Activated naive CD4-positive, alpha-beta T cell treated with anti-CD3 and anti-CD28 coated beads, Interleukin-2, amount 50 U/mL, for 16 hours (primary cell): ENCODE results near the gene ZBTB42.
"Not testable (repeated sequence)": the region's sequence is repeated elsewhere in the genome, so short reads cannot be mapped to it uniquely, and the experiment has no call there.

Experiments used
- DNase-seq: peaks from one replicate; pipeline ENCODE4 v3.0.0-alpha.2; 2020

Gene ZBTB42

DNA sequence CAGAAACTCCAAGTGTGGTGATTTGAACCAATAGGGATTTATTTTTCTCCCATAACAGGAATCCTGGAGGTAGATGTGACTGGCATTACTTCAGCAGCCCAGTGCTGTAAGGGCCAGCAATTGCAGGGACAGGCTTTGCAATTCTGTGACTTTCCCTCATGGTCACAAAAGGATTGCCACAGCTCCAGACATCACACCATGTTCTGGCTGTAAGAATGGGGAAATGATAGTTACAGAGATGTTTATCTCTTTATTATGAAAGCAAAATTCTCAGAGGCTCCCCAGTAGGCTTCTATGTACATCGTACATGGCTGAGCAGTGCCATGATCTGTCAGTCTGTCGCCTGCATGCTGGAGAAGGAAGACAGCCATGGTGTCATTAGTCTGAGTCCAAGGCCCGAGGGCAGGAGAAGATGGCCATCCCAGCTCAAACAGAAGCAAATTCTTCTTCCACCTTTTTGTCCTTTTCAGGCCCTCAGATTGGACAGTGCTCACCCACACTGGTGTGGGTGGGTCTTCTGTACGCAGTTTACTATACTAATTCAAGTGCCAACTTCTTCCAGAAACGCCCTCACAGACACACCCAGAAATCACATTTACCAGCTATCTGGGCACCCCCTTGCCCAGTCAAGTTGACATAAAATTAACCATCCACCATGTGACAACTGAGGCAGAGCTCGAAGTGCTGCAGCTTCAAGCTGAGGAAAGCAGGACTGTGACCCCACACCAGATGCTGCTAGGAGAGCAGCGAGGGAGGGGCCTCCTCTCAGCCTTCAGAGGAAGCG, 17.2 kb downstream of the ZBTB42 start:
- no peak for DNase-seq

DNA sequence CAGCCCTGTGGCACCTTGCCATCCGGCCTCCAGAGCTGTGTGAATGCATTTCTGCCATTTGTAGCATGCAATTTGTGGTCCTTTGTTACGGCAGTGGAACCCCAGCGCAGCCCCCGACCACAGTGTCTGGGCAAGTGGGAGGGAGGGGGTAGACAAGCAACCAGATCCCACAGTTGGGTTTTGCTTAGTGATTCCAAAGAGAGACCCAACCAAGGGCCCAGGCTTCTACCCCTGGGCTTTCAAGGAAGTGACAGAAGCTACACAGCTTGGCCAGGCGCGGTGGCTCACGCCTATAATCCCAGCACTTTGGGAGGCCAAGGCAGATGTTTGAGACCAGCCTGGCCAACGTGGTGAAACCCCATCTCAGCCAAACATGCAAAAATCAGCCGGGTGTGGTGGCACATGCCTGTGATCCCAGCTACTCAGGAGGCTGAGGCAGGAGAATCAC, 17.8 kb downstream of the ZBTB42 start:
- no peak for DNase-seq

DNA sequence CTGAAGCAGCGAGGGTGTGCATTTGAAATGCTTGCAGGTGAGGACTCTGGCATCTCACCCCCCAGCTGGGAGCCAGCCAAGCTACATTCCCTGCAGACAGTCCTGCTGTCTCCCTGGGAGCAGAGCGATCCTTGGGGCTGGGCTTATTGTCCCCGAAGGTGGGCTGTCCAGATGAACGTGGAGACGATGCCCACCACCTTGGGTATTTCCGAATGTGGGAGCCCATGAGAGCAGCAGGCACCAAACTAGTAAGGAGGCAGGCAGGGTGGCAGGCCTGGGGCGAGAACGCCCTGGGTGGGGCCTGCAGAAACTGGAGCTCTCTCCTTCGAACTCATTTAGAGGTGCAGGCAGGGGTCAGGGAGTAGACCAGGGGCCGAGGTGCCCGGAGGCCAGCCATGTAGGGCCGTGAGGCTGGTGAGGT, 18.5 kb downstream of the ZBTB42 start:
- DNase-seq, result no peak

DNA sequence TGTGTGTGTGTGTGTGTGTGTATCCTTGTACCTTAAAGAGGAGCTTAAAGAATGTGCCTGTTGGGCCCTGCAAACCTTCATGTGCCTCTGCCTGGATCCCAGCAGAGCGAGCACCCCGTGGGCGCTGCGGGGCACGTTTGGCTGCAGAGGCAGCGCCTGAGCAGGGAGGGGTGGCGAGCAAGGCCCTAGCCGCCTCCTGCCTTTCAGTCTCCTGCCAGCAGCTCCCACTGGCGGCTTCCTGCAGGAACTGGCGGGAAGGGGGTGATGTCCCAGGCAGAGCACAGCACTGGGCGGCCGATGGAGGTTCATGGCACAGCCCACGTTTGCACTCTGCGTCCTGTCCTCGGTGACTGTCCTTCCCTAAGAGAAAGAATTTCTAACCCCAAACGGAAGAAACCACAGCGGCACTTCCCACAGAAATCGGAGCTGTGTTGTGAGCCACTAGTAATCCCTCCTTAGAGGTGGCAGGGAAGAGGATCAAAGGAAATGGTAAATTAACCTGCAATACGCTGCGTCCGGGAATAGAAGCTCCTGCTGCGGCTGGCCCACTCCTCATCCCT, 19.8 kb downstream of the ZBTB42 start:
- no peak for DNase-seq

DNA sequence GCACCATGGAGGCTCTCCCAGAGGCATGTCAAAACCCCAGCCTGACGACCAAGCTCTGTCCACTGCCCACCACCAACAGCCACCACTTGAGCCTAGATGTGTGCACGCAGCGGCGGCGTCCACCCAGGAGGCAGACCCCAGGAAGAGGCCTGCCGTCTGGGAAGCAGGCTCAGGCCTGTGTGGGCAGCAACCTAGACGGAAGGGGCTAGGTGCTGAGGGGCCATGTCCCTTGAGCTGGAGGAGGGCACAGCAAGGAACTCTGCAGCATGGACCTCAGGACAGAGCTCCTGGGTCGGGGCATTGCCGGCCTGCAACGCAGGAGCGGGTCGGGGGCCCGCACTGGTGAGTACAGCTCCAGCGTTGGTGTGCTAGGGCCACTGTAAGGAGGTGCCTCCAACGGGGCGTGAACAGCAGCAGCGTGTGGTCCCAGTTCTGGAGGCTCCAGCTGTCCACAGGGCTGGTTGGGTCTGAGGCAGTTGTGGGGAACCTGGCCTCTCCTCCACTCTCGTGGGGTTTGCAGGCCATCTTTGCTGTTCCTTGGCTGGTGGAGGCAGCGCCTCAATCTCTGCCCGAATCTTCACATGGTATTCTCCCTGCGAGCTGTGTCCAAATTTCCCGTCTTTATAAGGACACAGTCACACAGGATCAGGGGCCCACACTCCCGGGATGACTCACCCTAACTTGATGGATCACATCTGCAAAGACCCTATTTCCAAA, 20.5 kb downstream of the ZBTB42 start:
- DNase-seq, result no peak

DNA sequence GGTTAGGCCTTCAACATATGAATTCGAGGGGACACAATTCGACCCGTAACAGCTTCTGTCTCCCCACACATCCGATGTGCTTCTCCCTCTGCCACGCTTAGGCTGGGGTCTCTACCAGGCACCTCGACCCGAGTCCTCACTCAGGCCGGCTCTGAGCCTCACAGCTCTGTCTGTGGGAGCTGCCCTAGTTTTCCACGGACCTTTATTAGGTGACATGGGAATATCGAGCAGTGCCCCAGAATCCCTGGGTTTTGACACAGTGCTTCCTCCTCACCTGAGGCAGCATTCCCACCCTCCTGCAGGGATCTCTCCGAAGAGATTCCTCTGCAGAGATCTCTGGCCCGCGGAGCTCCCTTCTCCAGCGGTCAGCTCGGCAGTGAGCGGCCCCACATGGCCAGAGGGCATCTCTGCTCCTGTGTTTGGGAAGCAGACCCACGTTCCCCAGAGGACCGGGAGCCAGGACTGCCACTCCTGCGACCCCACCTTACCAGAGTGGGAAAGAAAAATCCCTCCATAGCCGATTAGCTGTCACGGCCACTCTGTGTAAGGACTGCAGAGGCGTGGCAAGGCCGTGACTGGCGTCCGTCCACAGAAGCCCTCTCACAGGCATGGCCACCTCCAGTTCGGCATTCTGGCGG, 21.2 kb downstream of the ZBTB42 start:
- no peak for DNase-seq

DNA sequence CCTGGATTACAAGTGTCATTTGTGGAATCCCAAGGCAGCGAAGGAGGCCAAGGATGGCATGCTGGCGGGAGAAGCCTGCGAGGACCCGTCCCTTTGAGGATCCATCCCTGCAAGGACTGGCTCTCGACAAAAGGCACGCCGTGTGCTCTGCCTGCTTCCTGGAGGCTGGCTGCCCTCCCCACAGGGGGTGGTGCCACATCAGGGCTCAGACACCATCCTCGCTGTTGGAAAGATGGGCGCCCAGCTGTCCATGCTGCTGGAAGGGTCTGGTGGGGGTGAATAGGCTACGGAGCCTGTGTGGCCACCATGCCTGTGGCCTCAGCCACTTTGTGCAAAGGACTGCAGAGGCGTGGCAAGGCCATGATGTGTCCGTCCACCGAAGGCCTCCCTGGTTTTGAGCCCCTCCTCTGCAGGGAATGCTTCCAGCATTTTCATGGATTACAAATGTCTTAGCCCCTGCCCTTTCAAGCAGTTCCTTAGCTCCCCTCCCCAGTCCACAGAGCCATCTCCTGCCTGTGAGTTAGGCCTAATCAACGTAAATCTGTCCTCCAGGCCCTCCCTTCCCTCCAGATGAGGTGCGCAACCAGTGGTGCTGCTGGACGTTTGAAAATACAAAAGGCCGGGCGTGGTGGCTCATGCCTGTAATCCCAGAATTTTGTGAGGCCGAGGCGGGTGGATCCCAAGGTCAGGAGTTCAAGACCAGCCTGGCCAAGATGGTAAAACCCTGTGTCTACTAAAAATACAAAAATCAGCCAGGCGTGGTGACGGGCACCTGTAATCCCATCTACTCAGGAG, 22.1 kb downstream of the ZBTB42 start:
- DNase-seq, result no peak

DNA sequence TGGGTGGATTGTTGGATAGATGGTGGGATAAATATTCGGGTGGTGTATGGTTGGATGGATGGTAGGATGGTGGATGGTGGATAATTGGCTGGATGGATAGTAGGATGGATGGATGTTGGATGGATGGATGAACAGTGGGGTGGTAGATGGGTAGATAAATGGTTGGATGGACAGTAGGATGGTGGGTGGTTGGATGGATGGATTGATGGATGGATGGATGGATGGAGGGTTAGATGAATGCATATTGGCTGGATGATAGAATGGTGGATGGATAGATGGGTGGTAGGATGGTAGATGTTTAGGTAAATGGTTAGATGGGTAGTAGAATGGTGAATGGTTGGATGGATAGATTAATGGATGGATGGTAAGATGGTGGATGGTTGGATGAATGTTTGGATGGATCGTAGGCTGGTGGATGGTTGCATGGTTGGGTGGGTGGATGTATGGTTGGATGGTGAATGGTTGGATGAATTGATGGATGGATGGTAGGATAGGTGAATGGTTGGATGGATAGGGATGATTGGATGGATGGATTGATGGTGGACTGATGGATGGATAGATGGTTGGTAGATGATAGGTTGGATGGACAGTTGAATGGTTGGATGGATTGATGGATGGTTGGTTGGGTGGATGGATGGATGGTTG, 23.6 kb downstream of the ZBTB42 start:
- no peak for DNase-seq

DNA sequence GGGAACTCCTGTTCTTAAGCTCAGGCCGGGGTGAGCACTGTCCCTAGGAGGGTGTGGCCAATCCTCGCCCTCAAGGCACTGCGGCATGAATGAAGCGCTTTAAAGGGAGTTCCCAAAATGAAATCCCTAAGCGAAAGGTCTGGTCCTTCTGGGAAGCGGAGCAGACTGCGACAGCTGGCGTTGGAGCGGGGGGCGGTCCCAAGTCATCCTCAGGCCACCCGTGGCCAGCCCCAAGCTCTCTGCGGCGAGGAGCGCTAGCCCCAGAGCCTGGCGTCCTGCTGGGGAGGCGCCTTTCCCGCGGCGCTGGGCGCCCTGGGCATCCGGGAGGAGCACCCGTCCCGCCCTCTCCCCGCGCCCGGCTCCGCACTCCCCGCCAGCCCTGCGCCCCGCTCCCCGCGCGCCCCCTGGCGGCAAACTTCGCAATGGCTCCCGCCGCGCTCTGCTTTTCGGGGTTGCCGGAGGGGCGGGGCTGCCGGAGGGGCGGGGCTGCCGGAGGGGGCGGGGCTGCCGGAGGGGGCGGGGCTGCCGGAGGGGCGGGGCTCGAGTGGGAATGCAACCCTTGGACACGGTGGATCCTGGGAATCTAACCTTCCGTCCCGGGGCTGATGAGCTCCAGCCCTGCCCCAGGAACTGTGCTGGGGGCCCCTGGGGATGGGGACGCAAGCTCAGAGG, 25.4 kb downstream of the ZBTB42 start:
- DNase-seq, result peak; percentile 94

DNA sequence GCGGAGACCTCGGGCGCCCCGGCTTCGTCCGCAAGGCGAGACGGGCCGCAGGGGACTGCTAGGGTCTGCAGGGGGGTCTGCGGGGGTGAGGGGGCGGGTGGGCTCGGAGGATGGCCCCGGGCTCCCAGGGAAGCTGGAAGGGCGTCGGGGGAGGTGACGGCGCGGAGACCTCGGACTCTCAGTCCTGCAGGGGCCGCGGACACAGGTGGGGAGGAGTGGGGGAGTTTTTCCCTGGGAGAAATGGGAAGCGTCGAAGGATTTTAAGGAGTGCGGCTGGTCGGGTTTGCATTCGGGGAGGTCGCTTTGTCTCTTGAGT, 25.9 kb downstream of the ZBTB42 start:
- DNase-seq, result no peak

DNA sequence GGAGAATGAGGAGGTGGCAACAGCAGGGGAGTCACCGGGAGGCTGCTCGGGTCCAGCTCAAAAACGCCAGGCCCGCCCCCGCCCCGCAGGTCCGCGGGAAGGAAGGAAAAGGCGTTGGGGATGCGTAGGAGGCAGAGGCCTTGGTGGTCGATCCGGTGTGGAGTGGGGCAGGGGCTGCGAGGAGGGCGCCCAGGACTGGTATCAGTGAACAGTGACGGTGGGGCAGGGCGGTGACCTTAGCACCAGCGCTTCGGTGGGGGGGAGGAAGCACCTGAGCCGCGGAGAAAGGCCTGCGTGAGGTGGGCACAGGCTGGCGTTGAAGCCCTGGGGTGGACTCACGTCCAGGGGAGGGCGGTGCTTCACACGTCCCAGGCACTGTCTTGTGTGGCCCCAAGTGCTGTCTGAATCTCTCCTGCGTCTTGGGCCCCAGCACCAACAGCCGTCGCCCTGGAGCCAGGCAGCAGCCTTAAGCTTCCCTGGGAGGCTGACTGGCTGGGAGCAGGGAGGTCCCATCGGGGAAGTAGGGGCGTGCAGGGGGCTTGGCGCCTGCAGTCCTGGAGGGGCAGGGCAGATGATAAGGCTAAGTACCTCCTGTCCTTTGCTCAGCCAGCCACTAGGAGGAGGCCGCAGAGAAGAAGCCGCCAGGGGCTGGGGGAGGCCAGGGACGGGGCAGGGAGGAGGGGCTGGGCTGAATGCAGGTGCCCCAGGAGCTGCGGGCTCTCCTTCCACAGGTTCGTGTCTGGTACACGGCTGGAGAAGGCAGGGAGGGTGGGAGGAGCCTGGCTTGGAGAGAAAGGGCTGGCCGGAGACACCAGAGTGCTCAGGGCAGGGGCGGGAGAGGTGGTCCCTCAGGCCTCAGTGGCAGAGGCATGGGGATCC, 26.5 kb downstream of the ZBTB42 start:
- DNase-seq, result peak; percentile 69

DNA sequence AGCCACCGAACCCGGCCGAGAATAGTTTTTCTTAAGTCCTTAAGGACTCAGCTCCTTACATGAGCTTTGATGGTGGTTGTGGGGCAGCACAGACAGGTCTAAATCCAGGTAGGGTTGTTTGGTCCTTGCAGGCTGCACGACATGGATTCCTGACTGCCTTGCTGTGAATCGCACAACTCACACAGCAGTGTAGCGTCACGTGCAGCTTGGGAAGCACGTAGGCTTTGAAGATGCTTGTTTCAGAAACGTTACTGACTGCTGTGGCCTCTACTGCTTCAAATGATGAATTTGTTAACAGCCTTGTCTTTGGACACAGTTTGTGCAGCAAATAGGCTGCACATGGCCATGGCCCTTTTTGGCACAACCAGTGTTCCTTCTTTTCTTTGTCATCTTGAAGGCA, 29.9 kb downstream of the ZBTB42 start:
- no peak for DNase-seq

DNA sequence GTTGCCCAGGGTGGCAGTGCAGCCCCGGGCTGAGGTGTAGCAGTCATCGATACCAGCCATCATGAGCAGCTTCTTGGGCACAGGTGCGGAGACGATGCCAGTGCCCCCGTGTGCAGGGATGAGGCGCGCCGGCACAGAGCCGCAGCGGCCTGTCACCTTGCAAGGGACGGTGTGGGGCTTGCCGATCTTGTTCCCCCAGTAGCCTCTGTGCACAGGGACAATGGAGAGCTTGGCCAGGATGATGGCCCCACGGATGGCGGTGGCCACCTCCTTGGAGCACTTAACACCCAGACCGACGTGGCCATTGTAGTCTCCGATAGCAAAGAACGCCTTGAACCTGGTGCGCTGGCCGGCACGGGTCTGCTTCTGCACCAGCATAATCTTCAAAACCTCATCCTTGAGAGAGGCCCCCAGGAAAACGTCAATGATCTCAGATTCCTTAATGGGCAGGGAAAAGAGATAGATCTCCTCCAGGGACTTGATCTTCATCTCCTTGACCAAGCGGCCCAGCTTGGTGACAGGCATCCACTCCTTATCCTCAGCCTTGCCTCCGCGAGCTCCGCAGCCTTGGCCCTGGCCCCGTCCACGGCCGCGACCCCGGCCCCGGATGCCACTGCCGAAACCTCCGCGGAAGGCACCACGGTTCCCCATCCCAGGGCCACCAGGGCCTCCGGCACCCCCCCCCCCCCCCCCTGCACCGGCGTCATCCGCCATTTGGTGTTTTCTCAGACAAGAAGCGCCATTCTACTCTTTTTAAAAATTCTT, 35.5 kb downstream of the ZBTB42 start:
- not testable (repeated sequence) for DNase-seq

DNA sequence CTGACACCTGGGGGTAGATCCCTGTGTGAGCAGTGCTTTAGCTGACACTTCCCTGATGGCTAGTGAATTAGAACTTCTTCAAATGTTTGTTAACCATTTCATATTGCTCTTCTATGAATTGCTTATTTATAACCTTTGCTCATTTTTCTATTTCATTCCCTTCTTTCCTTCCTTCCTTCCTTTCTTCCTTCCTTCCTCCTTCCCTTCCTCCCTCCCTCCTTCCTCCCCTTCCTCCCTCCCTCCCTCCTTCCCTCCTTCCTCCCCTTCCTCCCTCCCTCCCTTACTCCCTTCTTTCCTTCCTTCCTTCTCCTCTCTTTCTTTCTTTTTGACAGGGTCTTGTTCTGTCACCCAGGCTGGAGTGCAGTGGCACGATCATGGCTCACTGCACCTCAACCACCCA, 40.8 kb downstream of the ZBTB42 start:
- DNase-seq, result no peak

DNA sequence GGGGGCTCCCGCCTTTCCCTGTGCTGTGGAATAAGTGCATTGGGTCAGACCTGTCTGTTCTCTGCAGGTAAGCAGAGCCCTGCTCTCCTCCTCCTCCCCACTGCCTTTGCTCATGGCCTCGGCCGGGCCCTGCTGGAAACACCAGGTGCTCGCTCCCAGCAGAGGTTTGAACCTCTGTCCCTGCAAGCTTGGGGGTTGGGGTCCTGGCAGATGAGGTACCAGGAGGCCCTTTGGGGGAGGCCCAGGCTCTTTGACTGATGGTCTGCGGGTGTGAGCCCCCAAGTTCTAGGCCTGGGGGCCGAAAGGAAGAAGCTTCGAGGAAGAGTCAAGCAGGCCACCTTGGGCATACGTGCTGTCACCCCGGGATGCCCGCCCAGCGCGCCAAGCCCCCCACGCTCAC, 42.1 kb downstream of the ZBTB42 start:
- DNase-seq, result no peak

DNA sequence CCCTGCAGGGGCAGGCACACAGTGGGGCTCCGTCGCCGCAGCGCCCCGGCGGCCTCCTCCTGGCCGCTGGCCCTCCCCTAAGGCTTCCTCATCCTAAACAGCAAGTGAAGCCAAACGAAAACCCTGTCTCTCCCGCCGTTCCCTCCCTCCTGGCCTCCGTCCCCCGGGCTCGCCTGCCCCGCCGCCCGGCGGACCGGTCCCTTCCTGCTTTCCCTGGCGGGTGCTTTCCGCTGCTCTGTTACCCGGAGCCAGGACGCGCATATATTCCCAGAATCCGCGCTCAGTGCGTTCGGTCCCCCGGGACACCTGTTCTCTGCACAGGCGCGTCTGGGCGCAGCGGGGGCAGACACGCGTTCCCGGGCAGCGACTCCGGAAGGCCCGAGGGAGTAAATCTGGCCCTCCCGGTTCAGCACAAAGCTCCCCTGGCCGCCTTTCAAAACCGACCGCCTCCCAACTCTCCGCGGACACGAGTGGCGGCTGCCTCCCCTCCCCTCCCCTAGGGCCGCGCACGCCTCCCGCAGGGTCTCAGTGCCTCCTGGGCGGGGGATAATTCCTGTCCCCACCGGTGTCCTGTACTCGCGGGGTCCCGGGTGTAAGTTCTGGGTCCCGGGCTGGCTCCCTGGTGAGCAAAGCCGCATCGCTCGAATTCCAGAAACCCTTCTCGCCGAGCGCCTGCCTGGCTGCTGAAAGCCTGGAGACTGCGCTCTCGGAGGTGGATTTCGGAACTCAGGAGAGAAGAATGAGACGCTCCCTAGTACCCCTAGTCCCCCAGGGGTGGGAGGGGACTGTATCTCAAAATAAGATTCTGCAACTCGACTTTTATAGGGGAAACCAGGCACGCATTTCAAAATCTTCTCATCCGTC, 42.8 kb downstream of the ZBTB42 start:
- no peak for DNase-seq

DNA sequence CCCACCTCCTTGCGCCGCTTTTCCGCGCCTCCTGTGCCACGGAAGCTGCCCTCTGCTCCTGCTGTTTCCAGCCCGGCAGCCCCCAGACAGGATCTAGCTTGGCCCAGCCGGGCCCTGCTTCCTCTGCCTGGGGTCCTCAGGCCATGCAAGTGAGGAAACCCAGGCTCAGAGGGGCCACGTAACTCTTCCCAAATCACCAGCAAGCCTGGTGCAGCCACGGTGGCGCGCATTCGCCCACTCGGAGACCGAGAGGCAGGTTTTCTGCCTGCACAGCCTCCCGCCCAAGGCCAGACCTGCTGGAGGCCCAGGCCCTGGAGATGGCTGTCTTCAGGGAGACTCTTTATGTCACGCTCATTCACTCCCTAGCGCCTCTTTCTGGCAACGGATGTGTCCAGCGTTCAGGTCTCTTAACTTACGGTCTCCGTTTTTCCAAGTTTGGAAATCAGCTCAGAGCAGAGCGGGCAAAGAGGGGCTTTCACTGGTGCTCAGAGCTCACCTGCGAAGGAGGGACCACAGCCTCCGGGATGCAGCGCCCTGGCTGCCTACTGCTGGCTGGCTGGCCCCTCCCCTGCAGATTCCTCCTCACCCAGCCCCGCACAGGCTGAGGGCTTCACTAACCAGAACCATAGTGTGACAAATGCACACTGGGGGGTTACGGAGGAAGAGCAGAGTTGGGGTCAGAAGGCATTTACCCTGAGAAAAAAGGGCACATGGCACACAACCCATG, 43.6 kb downstream of the ZBTB42 start:
- DNase-seq, result no peak

DNA sequence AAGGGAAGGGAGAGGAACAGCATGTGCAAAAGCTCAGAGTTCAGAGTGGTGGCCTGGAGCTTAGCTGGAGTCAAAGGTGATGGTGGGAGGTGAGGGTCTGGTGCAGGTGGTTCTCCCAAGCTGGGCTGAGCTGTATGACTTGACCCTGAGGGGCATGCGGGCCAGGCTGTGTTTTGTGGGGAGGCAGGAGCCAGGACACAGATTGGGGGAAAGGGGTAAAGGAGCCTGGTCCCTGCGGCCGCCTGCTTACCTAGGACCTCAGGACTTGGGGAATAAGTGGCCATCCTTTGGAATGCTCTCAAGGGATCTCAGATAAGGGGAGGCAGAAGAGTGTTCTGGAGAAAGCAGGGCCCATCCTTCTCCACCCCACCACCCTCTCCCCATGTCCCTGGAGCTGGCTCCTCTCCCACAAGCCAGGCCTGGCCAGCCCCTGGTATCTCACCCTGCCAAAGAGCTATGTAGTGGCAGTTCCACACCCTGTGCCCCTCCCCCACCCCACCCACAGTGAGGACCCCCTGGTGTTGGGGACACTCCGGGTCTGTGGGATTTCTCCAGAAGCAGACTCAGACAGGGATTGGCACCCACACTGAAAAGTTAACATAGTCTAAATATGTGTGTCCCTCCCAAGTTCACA, 44.2 kb downstream of the ZBTB42 start:
- no peak for DNase-seq
